HepG2 (cell line): ENCODE measurements around the gene RHOT2. TPM values are rescaled to one million over a fixed set of nuclear protein-coding genes. Genes with fewer than 3 reads are reported as not detected.

ENCODE experiments used
- ATF7 ChIP-seq, 2 experiments: fragments of 450-650 bp in 1 of 2; sonication (generic) in 1 of 2; formaldehyde crosslinking in 1 of 2; IDR thresholded peaks; 2 replicates each; pipeline versions ENCODE4 v1.4.0 to v1.6.1; 2016 to 2020; ENCODE audit warnings: antibody characterized with exemption in 1 of 2, mild to moderate bottlenecking in 1 of 2, missing genetic modification reagents in 1 of 2
- FLYWCH1 ChIP-seq: sonication (generic); formaldehyde crosslinking; IDR thresholded peaks from 2 replicates; pipeline ENCODE4 v1.8.1; 2023; ENCODE audit warnings: mild to moderate bottlenecking, missing genetic modification reagents
- HNRNPH1 ChIP-seq: fragments of 200-400 bp; formaldehyde crosslinking; optimal IDR thresholded peaks from 2 replicates; pipeline ENCODE3; 2017; ENCODE audit warnings: mild to moderate bottlenecking, low read depth, low read length
- ONECUT2 ChIP-seq: sonication (generic); formaldehyde crosslinking; IDR thresholded peaks from 2 replicates; pipeline ENCODE4 v1.4.0; 2020; ENCODE audit warnings: missing genetic modification reagents
- RXRA ChIP-seq: sonication (generic); formaldehyde crosslinking; IDR thresholded peaks from 2 replicates; pipeline ENCODE4 v1.5.1; 2020; ENCODE audit warnings: missing genetic modification reagents
- SYNCRIP ChIP-seq: fragments of 200-400 bp; formaldehyde crosslinking; IDR thresholded peaks from 2 replicates; pipeline ENCODE4 v1.6.1; 2018; ENCODE audit warnings: mild to moderate bottlenecking, low read depth, low read length; ENCODE audit not compliant: insufficient read depth
- TOE1 ChIP-seq: sonication (generic); formaldehyde crosslinking; IDR thresholded peaks from 2 replicates; pipeline ENCODE4 v1.4.0; 2020; ENCODE audit warnings: mild to moderate bottlenecking, missing genetic modification reagents
- ZBTB1 ChIP-seq: sonication (generic); formaldehyde crosslinking; IDR thresholded peaks from 2 replicates; pipeline ENCODE4 v1.4.0; 2020; ENCODE audit warnings: missing genetic modification reagents, borderline replicate concordance
- ZNF607 ChIP-seq: sonication (generic); formaldehyde crosslinking; IDR thresholded peaks from 2 replicates; pipeline ENCODE4 v1.5.1; 2020; ENCODE audit warnings: missing genetic modification reagents, mild to moderate bottlenecking, borderline replicate concordance
- polyA plus RNA-seq, 8 experiments: library from polyadenylated mRNA; depleted of rRNA in 3 of 8; stranded (reverse) in 7 of 8; unstranded in 1 of 8; fragments of >200 nt; fragmentation: Illumina TruSeq in 4 of 8; extraction: Trizol in 4 of 8; gene quantifications; 2 replicates each; pipeline versions ENCODE4 v1.2.1 to v1.2.3, GENCODE V29; 2011 to 2016; ENCODE audit warnings: low read depth in 4 of 8, missing spikeins in 1 of 8, mixed read lengths in 1 of 8; ENCODE audit not compliant: insufficient read depth in 1 of 8
- total RNA-seq, 5 experiments: library from RNA; depleted of rRNA; stranded (reverse); fragments of >200 nt; fragmentation: Illumina TruSeq; extraction: Trizol; gene quantifications; 2 replicates each; pipeline ENCODE4 v1.2.3, GENCODE V29; 2016; ENCODE audit warnings: low read depth in 1 of 5
- TF ChIP-seq, protein P1 (sequence below): sonication (generic); formaldehyde crosslinking; IDR thresholded peaks from 2 replicates; pipeline ENCODE4 v1.4.0; 2020; ENCODE audit warnings: missing genetic modification reagents
- TF ChIP-seq, protein P2 (sequence below): sonication (generic); formaldehyde crosslinking; IDR thresholded peaks from 2 replicates; pipeline ENCODE4 v1.8.0; 2022; ENCODE audit warnings: low read depth, missing genetic modification reagents
- TF ChIP-seq, protein P3 (sequence below): sonication (generic); formaldehyde crosslinking; IDR thresholded peaks from 2 replicates; pipeline ENCODE4 v1.8.0; 2022; ENCODE audit warnings: missing genetic modification reagents, low read depth, mild to moderate bottlenecking, borderline replicate concordance
- TF ChIP-seq, protein P4 (sequence below): sonication (generic); formaldehyde crosslinking; IDR thresholded peaks from one replicate; pipeline ENCODE4 v1.5.1; 2020; ENCODE audit warnings: mild to moderate bottlenecking, missing genetic modification reagents; ENCODE audit errors: not compliant biosample characterization

RHOT2 gene
- total and polyA plus RNA-seq, 2 of the 13 experiments (the other 11 are each of a cell fraction or from before 2014, with no cell fraction given) = 63.6 to 76.9 TPM

DNA sequence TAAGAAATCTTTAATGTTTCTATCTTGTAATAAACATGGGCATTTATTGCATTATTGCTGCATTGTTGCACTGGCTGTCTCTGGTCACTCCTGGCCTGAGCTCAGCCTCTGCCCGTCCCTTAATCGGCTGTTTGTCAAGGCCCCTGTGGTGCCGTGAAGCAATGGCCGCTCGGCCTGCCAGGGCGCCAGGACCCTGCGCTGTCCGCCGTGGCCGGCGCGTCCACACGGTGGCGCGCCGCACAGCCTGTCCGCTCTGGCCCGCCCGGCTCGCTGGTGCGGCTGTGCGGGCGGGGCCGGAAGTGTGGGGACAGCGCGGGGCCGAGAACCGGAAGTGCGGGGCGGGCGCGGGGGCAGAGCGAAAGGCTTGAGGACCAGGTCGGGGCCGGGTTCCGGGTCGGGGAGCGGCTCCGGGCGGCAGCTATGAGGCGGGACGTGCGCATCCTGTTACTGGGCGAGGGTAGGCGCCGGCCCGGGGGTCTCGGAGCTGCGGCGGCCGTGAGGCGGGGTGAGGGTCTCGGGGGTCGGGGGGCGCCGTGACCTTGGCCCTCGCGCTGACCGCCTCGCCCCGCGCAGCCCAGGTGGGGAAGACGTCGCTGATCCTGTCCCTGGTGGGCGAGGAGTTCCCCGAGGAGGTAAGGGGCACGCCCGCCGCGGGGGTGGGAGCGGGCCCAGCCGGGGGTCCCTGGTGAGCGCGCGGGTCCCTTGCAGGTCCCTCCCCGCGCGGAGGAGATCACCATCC lies at the start of gene RHOT2 (continued):
- TF ChIP-seq HNRNPH1 = no peak
- TF ChIP-seq, protein P1, sequence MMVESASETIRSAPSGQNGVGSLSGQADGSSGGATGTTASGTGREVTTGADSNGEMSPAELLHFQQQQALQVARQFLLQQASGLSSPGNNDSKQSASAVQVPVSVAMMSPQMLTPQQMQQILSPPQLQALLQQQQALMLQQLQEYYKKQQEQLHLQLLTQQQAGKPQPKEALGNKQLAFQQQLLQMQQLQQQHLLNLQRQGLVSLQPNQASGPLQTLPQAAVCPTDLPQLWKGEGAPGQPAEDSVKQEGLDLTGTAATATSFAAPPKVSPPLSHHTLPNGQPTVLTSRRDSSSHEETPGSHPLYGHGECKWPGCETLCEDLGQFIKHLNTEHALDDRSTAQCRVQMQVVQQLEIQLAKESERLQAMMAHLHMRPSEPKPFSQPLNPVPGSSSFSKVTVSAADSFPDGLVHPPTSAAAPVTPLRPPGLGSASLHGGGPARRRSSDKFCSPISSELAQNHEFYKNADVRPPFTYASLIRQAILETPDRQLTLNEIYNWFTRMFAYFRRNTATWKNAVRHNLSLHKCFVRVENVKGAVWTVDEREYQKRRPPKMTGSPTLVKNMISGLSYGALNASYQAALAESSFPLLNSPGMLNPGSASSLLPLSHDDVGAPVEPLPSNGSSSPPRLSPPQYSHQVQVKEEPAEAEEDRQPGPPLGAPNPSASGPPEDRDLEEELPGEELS (CRISPR knock-in tag) = 0 out of 2 replicates have a peak, but pooled peaks have one; percentile 31
- TF ChIP-seq, protein P2, sequence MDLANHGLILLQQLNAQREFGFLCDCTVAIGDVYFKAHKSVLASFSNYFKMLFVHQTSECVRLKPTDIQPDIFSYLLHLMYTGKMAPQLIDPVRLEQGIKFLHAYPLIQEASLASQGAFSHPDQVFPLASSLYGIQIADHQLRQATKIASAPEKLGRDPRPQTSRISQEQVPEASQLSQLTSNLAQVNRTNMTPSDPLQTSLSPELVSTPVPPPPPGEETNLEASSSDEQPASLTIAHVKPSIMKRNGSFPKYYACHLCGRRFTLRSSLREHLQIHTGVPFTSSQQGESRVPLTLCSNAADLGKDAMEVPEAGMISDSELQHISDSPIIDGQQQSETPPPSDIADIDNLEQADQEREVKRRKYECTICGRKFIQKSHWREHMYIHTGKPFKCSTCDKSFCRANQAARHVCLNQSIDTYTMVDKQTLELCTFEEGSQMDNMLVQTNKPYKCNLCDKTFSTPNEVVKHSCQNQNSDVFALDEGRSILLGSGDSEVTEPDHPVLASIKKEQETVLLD = peak; percentile 94
- no peak for TF ChIP-seq ONECUT2 (CRISPR knock-in tag)
- no peak for TF ChIP-seq ZBTB1 (CRISPR knock-in tag)
- TF ChIP-seq, protein P3, sequence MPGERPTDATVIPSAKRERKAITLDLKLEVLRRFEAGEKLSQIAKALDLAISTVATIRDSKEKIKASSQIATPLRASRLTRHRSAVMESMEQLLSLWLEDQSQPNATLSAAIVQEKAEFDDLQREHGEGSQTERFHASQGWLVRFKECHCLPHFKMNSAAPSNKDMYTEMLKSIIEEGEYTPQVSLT (CRISPR knock-in tag) = no peak; the same call in 1 of the 2 replicates
- TF ChIP-seq RXRA (CRISPR knock-in tag) = no peak
- 0 out of 2 replicates have a peak, but pooled peaks have one; percentile 59 for TF ChIP-seq ZNF607 (CRISPR knock-in tag)
- no peak for TF ChIP-seq SYNCRIP
- TF ChIP-seq FLYWCH1 = no peak
- TF ChIP-seq, protein P4, sequence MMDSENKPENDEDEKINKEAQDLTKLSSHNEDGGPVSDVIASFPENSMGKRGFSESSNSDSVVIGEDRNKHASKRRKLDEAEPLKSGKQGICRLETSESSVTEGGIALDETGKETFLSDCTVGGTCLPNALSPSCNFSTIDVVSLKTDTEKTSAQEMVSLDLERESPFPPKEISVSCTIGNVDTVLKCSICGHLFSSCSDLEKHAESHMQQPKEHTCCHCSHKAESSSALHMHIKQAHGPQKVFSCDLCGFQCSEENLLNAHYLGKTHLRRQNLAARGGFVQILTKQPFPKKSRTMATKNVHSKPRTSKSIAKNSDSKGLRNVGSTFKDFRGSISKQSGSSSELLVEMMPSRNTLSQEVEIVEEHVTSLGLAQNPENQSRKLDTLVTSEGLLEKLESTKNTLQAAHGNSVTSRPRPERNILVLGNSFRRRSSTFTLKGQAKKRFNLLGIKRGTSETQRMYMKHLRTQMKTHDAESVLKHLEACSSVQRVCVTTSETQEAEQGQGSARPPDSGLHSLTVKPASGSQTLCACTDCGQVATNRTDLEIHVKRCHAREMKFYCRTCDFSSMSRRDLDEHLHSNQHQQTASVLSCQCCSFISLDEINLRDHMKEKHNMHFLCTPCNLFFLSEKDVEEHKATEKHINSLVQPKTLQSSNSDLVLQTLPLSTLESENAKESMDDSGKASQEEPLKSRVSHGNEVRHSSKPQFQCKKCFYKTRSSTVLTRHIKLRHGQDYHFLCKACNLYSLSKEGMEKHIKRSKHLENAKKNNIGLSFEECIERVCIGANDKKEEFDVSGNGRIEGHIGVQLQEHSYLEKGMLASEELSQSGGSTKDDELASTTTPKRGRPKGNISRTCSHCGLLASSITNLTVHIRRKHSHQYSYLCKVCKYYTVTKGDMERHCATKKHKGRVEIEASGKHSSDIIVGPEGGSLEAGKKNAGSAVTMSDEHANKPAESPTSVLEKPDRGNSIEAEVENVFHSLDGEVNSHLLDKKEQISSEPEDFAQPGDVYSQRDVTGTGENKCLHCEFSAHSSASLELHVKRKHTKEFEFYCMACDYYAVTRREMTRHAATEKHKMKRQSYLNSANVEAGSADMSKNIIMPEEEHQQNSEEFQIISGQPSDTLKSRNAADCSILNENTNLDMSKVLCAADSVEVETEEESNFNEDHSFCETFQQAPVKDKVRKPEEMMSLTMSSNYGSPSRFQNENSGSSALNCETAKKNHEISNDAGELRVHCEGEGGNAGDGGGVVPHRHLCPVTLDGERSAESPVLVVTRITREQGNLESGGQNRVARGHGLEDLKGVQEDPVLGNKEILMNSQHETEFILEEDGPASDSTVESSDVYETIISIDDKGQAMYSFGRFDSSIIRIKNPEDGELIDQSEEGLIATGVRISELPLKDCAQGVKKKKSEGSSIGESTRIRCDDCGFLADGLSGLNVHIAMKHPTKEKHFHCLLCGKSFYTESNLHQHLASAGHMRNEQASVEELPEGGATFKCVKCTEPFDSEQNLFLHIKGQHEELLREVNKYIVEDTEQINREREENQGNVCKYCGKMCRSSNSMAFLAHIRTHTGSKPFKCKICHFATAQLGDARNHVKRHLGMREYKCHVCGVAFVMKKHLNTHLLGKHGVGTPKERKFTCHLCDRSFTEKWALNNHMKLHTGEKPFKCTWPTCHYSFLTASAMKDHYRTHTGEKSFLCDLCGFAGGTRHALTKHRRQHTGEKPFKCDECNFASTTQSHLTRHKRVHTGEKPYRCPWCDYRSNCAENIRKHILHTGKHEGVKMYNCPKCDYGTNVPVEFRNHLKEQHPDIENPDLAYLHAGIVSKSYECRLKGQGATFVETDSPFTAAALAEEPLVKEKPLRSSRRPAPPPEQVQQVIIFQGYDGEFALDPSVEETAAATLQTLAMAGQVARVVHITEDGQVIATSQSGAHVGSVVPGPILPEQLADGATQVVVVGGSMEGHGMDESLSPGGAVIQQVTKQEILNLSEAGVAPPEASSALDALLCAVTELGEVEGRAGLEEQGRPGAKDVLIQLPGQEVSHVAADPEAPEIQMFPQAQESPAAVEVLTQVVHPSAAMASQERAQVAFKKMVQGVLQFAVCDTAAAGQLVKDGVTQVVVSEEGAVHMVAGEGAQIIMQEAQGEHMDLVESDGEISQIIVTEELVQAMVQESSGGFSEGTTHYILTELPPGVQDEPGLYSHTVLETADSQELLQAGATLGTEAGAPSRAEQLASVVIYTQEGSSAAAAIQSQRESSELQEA (CRISPR knock-in tag) = no peak
- TF ChIP-seq TOE1 (CRISPR knock-in tag) = peak; percentile 52; the same call in 1 of the 2 replicates
- TF ChIP-seq ATF7 (IDR thresholded peaks at IDR 0.05) = no peak
- no peak for TF ChIP-seq ATF7 (CRISPR knock-in tag; IDR thresholded peaks at IDR 0.05)
